Kidney epithelial cell (primary cell): Measurements from ENCODE around the gene RETREG3. TPM values are rescaled to one million over a fixed set of nuclear protein-coding genes. Genes with fewer than 3 reads are reported as not detected.
A peak's percentile ranks its signal among the peaks of the same experiment; 100 is the strongest.

Source experiments
- DNase-seq: peaks from one replicate; pipeline ENCODE4 v3.0.0-alpha.2; 2010; ENCODE audit warnings: low read depth
- H3K27me3 ChIP-seq: 2 replicates; pipeline ENCODE4 v1.6.0; 2011; ENCODE audit warnings: low read length; ENCODE audit not compliant: control insufficient read depth, insufficient read depth
- H3K36me3 ChIP-seq: 2 replicates; pipeline ENCODE4 v1.5.1; 2011; ENCODE audit warnings: low read length; ENCODE audit not compliant: control insufficient read depth, insufficient read depth
- H3K4me3 ChIP-seq: 2 replicates; pipeline ENCODE4 v1.5.1; 2011; ENCODE audit warnings: low read depth, mild to moderate bottlenecking, control low read depth, low read length
- CTCF ChIP-seq: IDR thresholded peaks from 2 replicates; pipeline ENCODE4 v1.5.1; 2011; ENCODE audit warnings: mild to moderate bottlenecking, moderate library complexity, low read length, control low read depth, inconsistent platforms; ENCODE audit not compliant: insufficient read depth, poor library complexity, severe bottlenecking
- total RNA-seq: library from RNA; depleted of rRNA; stranded (reverse); fragments of >200 nt; gene quantifications from 2 replicates; pipeline ENCODE4 v1.2.3, GENCODE V29; 2015

RETREG3 gene
- total RNA-seq, 1 donor from 2014 or later: 68.2 TPM

GRCh38 chr17:42564815-42565522, 44.2 kb downstream of the RETREG3 start:
- Histone ChIP-seq H3K36me3 (peaks cover 4% of the 10 kb centered on the region), H3K4me3 (no peak overlapping the region), H3K27me3 (no peaks in the 10 kb centered on the region)
- no peak for TF ChIP-seq CTCF
- DNase-seq: no peak

- Histone ChIP-seq H3K27me3 (no peaks in the 10 kb centered on the region), H3K4me3 (no peak overlapping the region), H3K36me3 (peaks cover 3% of the 10 kb centered on the region)
- DNase-seq: no peak
- no peak for TF ChIP-seq CTCF
Measured at GRCh38 chr17:42563950-42564349, 45.2 kb downstream of the RETREG3 start.

- Histone ChIP-seq H3K36me3 (peaks cover 3% of the 10 kb centered on the region), H3K27me3 (no peaks in the 10 kb centered on the region), H3K4me3 (peak overlapping the region; percentile 95)
- TF ChIP-seq CTCF: no peak
- DNase-seq: no peak
Measured at GRCh38 chr17:42563543-42563942, 45.6 kb downstream of the RETREG3 start.

- no peak for DNase-seq
- H3K27me3 ChIP-seq: no peaks in the 10 kb centered on the region
- H3K4me3 ChIP-seq: peak overlapping the region; percentile 95
- no peak for TF ChIP-seq CTCF
- H3K36me3 ChIP-seq: peaks cover 3% of the 10 kb centered on the region
Measured at GRCh38 chr17:42563143-42563509, 46.0 kb downstream of the RETREG3 start.

GRCh38 chr17:42562388-42563142, 46.6 kb downstream of the RETREG3 start:
- no peak for DNase-seq
- no peak for TF ChIP-seq CTCF
- Histone ChIP-seq H3K36me3 (peaks cover 3% of the 10 kb centered on the region), H3K4me3 (peak overlapping the region; percentile 95), H3K27me3 (no peaks in the 10 kb centered on the region)
